ENCODE measurements around the gene HS3ST2. TPM values are rescaled to one million over a fixed set of nuclear protein-coding genes. Genes with fewer than 3 reads are reported as not detected.

Gene HS3ST2
- total RNA-seq, 4 donors from 2014 or later: 0.87 to 3.0 (median 2.3) TPM

DNA sequence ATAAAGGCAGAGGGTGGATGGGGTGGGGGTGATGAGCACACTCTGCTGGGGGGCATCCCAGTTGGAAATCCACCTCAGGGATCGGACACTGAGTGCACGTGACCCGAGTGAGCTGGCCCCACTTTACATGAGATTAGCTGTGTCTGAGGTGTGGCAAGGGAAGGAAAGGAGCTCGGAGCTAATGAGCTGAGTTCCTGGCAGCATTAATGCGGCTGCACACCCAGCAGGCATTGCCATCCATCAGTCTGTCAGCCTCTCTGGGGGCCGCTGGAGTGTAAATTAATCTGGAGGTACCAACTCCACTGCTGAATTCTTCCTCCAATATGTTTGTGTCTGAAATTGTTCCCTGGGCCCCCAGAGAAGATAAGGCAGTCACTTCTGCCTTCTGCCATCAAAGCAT lies 65.5 kb downstream of the HS3ST2 start:
- Histone ChIP-seq H3K27ac (no peak overlapping the region), H3K4me1 (no peaks in the 10 kb centered on the region), H3K4me3 (no peak overlapping the region), H3K9me3 (no peaks in the 10 kb centered on the region), H3K36me3 (no peaks in the 10 kb centered on the region), H3K27me3 (no peaks in the 10 kb centered on the region)
- no peak for DNase-seq (ENCODE audit: low spot score in 2 of 2)
- 56 to 61% methylated on average over 6 of the region's 6 CpGs for WGBS, 2 donors
- TF ChIP-seq, protein P1, sequence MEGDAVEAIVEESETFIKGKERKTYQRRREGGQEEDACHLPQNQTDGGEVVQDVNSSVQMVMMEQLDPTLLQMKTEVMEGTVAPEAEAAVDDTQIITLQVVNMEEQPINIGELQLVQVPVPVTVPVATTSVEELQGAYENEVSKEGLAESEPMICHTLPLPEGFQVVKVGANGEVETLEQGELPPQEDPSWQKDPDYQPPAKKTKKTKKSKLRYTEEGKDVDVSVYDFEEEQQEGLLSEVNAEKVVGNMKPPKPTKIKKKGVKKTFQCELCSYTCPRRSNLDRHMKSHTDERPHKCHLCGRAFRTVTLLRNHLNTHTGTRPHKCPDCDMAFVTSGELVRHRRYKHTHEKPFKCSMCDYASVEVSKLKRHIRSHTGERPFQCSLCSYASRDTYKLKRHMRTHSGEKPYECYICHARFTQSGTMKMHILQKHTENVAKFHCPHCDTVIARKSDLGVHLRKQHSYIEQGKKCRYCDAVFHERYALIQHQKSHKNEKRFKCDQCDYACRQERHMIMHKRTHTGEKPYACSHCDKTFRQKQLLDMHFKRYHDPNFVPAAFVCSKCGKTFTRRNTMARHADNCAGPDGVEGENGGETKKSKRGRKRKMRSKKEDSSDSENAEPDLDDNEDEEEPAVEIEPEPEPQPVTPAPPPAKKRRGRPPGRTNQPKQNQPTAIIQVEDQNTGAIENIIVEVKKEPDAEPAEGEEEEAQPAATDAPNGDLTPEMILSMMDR (IDR thresholded peaks at IDR 0.05): no peak
- TF ChIP-seq EP300 (IDR thresholded peaks at IDR 0.05) (no peak), POLR2A (IDR thresholded peaks at IDR 0.05) (no peak)

DNA sequence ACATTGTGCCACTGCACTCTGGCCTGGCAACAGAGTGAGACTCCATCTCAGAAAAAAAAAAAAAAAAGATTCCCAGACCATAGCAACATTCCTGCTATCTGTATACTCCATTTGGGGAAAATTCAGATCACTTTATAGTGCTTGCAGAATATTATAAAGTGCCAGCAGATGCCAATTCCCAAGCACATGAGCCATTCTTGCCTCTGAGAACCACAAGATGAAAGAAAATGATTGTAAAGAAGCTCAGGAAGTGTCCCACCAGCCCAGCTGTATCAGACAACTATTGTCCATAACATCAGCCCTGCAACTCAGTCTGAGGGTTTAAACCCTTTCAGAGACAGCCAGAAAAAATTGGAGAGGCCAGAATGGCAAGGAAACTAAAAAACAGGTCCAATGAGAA lies 69.0 kb downstream of the HS3ST2 start:
- no peak for DNase-seq (ENCODE audit: low spot score in 2 of 2)
- no peaks in the 10 kb centered on the region for H3K27me3 ChIP-seq
- H3K4me3 ChIP-seq: no peak overlapping the region
- no peaks in the 10 kb centered on the region for H3K36me3 ChIP-seq
- H3K9me3 ChIP-seq: no peaks in the 10 kb centered on the region
- no peak overlapping the region for H3K27ac ChIP-seq
- H3K4me1 ChIP-seq: no peaks in the 10 kb centered on the region
- TF ChIP-seq POLR2A (IDR thresholded peaks at IDR 0.05) (no peak), EP300 (IDR thresholded peaks at IDR 0.05) (no peak)
- TF ChIP-seq, protein P1 (IDR thresholded peaks at IDR 0.05): no peak

DNA sequence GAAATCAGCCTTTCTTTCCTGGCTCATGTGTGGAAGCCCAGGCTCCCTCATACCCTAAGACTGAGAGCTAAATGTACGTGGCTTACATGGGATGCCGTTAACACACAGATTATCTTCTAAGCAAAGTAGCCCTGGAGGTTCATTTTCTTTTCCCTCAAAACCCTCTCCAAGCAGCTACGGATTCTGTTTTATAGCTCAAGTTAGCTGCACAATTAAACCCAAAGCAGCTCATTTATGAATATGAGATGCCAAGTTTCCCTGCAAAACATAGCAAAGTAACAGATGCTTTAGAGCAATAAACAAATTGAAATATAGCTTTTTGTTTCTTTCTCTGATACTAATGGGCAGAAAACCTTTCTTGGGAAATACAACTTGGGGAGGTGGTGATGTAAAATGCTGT lies 72.0 kb downstream of the HS3ST2 start:
- Histone ChIP-seq H3K4me1 (no peaks in the 10 kb centered on the region), H3K9me3 (no peaks in the 10 kb centered on the region), H3K27ac (no peak overlapping the region), H3K27me3 (no peaks in the 10 kb centered on the region), H3K4me3 (no peak overlapping the region), H3K36me3 (no peaks in the 10 kb centered on the region)
- WGBS, 2 donors: 75 to 85% methylated on average over 3 of the region's 3 CpGs
- TF ChIP-seq EP300 (IDR thresholded peaks at IDR 0.05): no peak
- TF ChIP-seq, protein P1 (IDR thresholded peaks at IDR 0.05): no peak
- DNase-seq (ENCODE audit: low spot score in 2 of 2): no peak

DNA sequence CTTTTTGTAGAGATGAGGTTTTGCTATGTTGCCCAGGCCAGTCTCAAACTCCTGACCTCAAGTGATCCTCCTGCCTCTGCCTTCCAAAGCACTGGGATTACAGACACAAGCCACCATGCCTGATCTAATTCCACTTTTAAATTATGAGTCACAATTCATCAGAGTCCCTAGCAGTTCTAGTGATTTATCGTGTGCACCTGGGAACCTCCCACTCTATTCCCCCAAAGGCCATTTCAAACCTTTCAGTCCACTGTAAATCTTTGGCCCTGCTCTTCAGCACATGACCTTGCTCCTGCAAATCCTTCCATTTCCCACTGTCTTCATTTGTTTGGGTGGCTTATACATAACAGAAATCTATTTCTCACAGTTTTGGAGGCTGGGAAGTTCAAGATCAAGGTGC lies 73.0 kb downstream of the HS3ST2 start:
- TF ChIP-seq EP300 (IDR thresholded peaks at IDR 0.05): no peak
- Histone ChIP-seq H3K4me1 (no peaks in the 10 kb centered on the region), H3K9me3 (no peaks in the 10 kb centered on the region), H3K4me3 (no peak overlapping the region), H3K27ac (no peak overlapping the region), H3K27me3 (no peaks in the 10 kb centered on the region), H3K36me3 (no peaks in the 10 kb centered on the region)
- 75 to 81% methylated on average over 1 of the region's 1 CpG for WGBS, 2 donors
- DNase-seq (ENCODE audit: low spot score in 2 of 2): no peak

DNA sequence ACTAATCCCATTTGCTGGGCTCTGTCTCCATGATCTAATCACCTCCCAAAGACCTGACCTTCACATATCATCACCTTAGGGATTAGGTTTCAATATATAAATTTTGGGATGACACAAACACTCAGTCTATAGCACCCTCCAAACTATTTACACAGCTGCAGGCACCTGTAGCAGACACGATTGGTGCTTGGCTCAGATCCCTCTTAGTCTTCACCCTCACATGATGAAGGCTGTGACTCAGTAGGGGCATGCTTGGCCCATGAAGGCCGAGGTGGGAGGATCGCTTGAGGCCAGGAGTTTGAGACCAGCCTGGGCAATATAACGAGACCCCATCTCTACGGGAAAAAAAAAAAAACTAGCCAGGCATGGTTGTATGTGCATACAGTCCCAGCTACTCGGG lies 73.5 kb downstream of the HS3ST2 start:
- H3K9me3 ChIP-seq: no peaks in the 10 kb centered on the region
- H3K36me3 ChIP-seq: no peaks in the 10 kb centered on the region
- no peak overlapping the region for H3K4me3 ChIP-seq
- no peak for TF ChIP-seq POLR2A (IDR thresholded peaks at IDR 0.05)
- no peak for TF ChIP-seq EP300 (IDR thresholded peaks at IDR 0.05)
- TF ChIP-seq, protein P1 (IDR thresholded peaks at IDR 0.05): no peak
- no peak for DNase-seq (ENCODE audit: low spot score in 2 of 2)
- 77 to 80% methylated on average over 6 of the region's 6 CpGs for WGBS, 2 donors
- H3K4me1 ChIP-seq: no peaks in the 10 kb centered on the region
- no peaks in the 10 kb centered on the region for H3K27me3 ChIP-seq
- H3K27ac ChIP-seq: no peak overlapping the region

DNA sequence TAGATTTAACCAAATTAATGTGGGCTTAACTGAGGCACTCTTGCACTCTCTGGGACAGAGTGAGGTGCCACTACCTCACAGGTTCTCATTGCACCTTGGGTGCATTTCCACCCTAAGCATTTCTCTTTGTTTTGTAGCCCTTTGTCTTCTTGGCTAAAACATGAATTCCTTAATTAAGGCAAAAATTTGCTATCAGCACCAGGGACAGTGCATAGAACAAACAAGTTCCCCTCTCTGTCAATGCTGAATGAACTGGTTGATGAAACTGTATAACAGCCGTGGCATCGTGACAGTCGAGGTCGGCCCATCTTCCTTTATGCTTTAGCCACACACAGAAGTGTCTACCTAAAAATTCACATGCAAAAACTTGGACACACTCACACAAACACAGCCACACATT lies 74.8 kb downstream of the HS3ST2 start:
- WGBS, 2 donors: 25 to 36% methylated on average over 4 of the region's 4 CpGs
- no peak for DNase-seq (ENCODE audit: low spot score in 2 of 2)

More for the DNA sequence above, 74.8 kb downstream of the HS3ST2 start:
- Histone ChIP-seq H3K4me3 (no peak overlapping the region), H3K4me1 (no peaks in the 10 kb centered on the region), H3K27me3 (no peaks in the 10 kb centered on the region), H3K9me3 (no peaks in the 10 kb centered on the region), H3K27ac (no peak overlapping the region), H3K36me3 (no peaks in the 10 kb centered on the region)
- TF ChIP-seq, protein P1 (IDR thresholded peaks at IDR 0.05): no peak
- TF ChIP-seq EP300 (IDR thresholded peaks at IDR 0.05) (no peak), POLR2A (IDR thresholded peaks at IDR 0.05) (no peak)

Measured in tibial nerve (tissue), 4 donors.